Ascending aorta (tissue), 2 donors: ENCODE measurements around the gene PLIN4. TPM values are rescaled to one million over a fixed set of nuclear protein-coding genes. Genes with fewer than 3 reads are reported as not detected.

Source experiments
- DNase-seq, 2 donors: peaks; one replicate each; pipeline ENCODE4 v3.0.0-alpha.2; 2019; ENCODE audit warnings: low spot score in 2 of 2
- H3K27ac ChIP-seq, 2 donors: fragments of 200-600 bp; sonication (generic); one replicate each; pipeline ENCODE4 v1.5.1; 2016 to 2017; ENCODE audit warnings: mild to moderate bottlenecking in 1 of 2
- H3K27me3 ChIP-seq: fragments of 200-600 bp; sonication (generic); one replicate; pipeline ENCODE4 v1.5.1; 2017
- H3K36me3 ChIP-seq, 2 donors: fragments of 200-600 bp; sonication (generic); one replicate each; pipeline ENCODE4 v1.5.1; 2016
- H3K4me1 ChIP-seq, 2 donors: fragments of 200-600 bp; sonication (generic); one replicate each; pipeline ENCODE4 v1.5.1; 2016 to 2017; ENCODE audit warnings: mild to moderate bottlenecking in 1 of 2
- H3K4me3 ChIP-seq, 2 donors: fragments of 200-600 bp; sonication (generic); one replicate each; pipeline ENCODE4 v1.5.1; 2016 to 2017; ENCODE audit warnings: mild to moderate bottlenecking in 1 of 2
- H3K9me3 ChIP-seq, 2 donors: fragments of 200-600 bp; sonication (generic); one replicate each; pipeline ENCODE4 v1.5.1; 2016
- CTCF ChIP-seq, 3 experiments: fragments of 200-600 bp in 2 of 3; fragments of 450-650 bp in 1 of 3; sonication (generic) in 2 of 3; IDR thresholded peaks; one replicate each; pipeline ENCODE4 v1.5.1; 2016 to 2019; ENCODE audit warnings: antibody characterized with exemption in 3 of 3, mild to moderate bottlenecking in 1 of 3, moderate library complexity in 1 of 3
- intact Hi-C: fragments of 100-400 bp; cut with DNase I; formaldehyde crosslinking; loops from one replicate; pipeline ENCODE4 v1.15.1; 2023
- total RNA-seq: library from RNA; depleted of rRNA; stranded (reverse); fragments of >200 nt; gene quantifications from one replicate; pipeline ENCODE4 v1.1.0, GENCODE V29; 2016

PLIN4 gene
- total RNA-seq, 1 donor from 2014 or later: 15.1 TPM

- no peak for TF ChIP-seq CTCF (IDR thresholded peaks at IDR 0.05)
- H3K27me3 ChIP-seq: no peaks in the 10 kb centered on the region
- no peaks in the 10 kb centered on the region for H3K9me3 ChIP-seq
- H3K36me3 ChIP-seq: peaks cover 20 to 23% of the 10 kb centered on the region in 2 donors
- H3K4me3 ChIP-seq: peak overlapping the region; percentile 94 to 100
- peaks cover 7 to 28% of the 10 kb centered on the region in 2 donors for H3K4me1 ChIP-seq
- H3K27ac ChIP-seq: no peak overlapping the region
- intact Hi-C loops: loop anchor here (5.0 kb wide), 2 partner anchors 71 to 226 kb away; partner anchors contain the start of genes CHAF1A, SH3GL1 and YJU2
- no peak for DNase-seq
Measured at GRCh38 chr19:4473011-4473762, 45.1 kb downstream of the PLIN4 start.

- peak within 1 kb of the TSS; percentile 94 to 100 for H3K4me3 ChIP-seq
- peaks cover 17 to 18% of the 10 kb centered on the region in 2 donors for H3K36me3 ChIP-seq
- peaks cover 7 to 28% of the 10 kb centered on the region in 2 donors for H3K4me1 ChIP-seq
- intact Hi-C loops: loop anchor here (1.0 to 5.0 kb wide), 3 partner anchors 15 to 225 kb away; partner anchors contain the start of genes CHAF1A, SH3GL1, UBXN6 and YJU2
- TF ChIP-seq CTCF (IDR thresholded peaks at IDR 0.05): no peak
- no peaks in the 10 kb centered on the region for H3K9me3 ChIP-seq
- peak within 1 kb of the TSS; percentile 70 to 81 for H3K27ac ChIP-seq
- no peak for DNase-seq
- H3K27me3 ChIP-seq: no peaks in the 10 kb centered on the region
Measured at GRCh38 chr19:4472174-4472974, 45.9 kb downstream of the PLIN4 start, which contains the start of gene HDGFL2. TSS of gene HDGFL2 (plus strand) at chr19:4472297. CDS start at chr19:4472351, 54 bp downstream.

- no peak for TF ChIP-seq CTCF (IDR thresholded peaks at IDR 0.05)
- no peaks in the 10 kb centered on the region for H3K9me3 ChIP-seq
- peak overlapping the region; percentile 58 to 81 for H3K27ac ChIP-seq
- peak; percentile 99 to 100 for DNase-seq
- peak overlapping the region; percentile 94 to 100 for H3K4me3 ChIP-seq
- no peaks in the 10 kb centered on the region for H3K27me3 ChIP-seq
- peaks cover 7 to 28% of the 10 kb centered on the region in 2 donors for H3K4me1 ChIP-seq
- intact Hi-C loops: loop anchor here (1.0 to 5.0 kb wide), 4 partner anchors 14 to 224 kb away; partner anchors contain the start of genes CHAF1A, MPND, SH3GL1 and UBXN6
- H3K36me3 ChIP-seq: peaks cover 9 to 11% of the 10 kb centered on the region in 2 donors
Measured at GRCh38 chr19:4471403-4472173, 46.7 kb downstream of the PLIN4 start.

GRCh38 chr19:4467835-4468234 lies 50.5 kb downstream of the PLIN4 start:
- DNase-seq: no peak
- H3K27ac ChIP-seq: no peak overlapping the region
- H3K27me3 ChIP-seq: no peaks in the 10 kb centered on the region
- intact Hi-C loops: no loop called here
- H3K4me3 ChIP-seq: no peak overlapping the region
- H3K4me1 ChIP-seq: peaks cover 0 to 8% of the 10 kb centered on the region in 2 donors
- H3K36me3 ChIP-seq: no peaks in the 10 kb centered on the region
- H3K9me3 ChIP-seq: no peaks in the 10 kb centered on the region
- no peak for TF ChIP-seq CTCF (IDR thresholded peaks at IDR 0.05)
